ENCODE measurements around the gene STK16. TPM values are rescaled to one million over a fixed set of nuclear protein-coding genes. Genes with fewer than 3 reads are reported as not detected.

The STK16 gene
- total and polyA plus RNA-seq, 2 of the 13 experiments (the other 11 are each of a cell fraction or from before 2014, with no cell fraction given) = 28.0 to 50.9 TPM

DNA sequence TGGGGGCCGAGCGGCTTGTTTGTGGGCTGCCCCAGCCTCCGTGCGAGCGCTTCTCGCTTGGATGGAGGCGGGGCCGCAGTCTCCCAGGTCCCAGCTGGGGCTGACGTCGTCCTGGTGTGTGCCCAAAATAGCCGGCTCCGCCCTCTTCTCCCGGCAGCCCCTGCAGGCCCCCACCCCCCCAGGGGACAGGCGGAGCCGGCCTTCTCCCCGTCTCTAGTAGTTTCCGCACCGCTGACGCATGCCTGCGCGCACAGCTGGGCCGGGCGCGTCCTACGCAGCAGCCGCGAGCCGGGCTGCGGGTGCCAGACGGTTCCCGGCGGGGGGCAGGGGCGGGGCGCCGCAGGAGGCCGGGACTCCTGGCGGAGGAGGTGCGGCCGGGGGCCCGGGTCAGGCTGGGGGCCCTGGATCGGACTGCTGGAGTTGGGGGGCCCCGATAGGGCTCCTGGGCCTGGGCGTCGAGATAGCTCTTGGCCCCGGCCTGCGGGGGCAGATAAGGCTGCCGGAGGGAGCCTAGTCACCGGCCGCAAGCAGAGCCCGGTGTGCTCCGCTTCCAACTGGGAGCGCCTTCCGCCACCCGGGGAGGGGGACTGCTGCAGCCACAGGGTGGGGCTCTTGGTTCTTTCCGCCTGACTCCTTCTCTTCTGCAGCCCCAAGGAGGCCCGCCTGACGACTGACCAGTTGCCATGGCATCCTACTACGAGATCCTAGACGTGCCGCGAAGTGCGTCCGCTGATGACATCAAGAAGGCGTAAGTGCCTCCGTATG lies 34.1 kb downstream of the STK16 start, which contains the start of gene DNAJB2 (continued):
- TF ChIP-seq ZHX2 (IDR thresholded peaks at IDR 0.05; ENCODE audit: low read depth) (0 out of 2 replicates have a peak, but pooled peaks have one; percentile 48), ZHX2 (CRISPR knock-in tag; IDR thresholded peaks at IDR 0.05; ENCODE audit: borderline replicate concordance) (peak; percentile 26; the same call in 1 of the 2 replicates), GLMP (CRISPR knock-in tag; IDR thresholded peaks at IDR 0.05; ENCODE audit: borderline replicate concordance) (no peak), FOXP4 (CRISPR knock-in tag; IDR thresholded peaks at IDR 0.05) (peak; percentile 63), ZNF558 (CRISPR knock-in tag; IDR thresholded peaks at IDR 0.05; ENCODE audit: borderline replicate concordance) (peak; percentile 97; the same call in 1 of the 2 replicates), ZNF782 (CRISPR knock-in tag; IDR thresholded peaks at IDR 0.05; ENCODE audit: borderline replicate concordance) (no peak), MXI1 (IDR thresholded peaks at IDR 0.05; ENCODE audit: borderline replicate concordance, low read depth, low read length) (peak; percentile 95; the same call in 2 of the 3 replicates)
- TF ChIP-seq, protein P1, sequence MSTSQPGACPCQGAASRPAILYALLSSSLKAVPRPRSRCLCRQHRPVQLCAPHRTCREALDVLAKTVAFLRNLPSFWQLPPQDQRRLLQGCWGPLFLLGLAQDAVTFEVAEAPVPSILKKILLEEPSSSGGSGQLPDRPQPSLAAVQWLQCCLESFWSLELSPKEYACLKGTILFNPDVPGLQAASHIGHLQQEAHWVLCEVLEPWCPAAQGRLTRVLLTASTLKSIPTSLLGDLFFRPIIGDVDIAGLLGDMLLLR (CRISPR knock-in tag; IDR thresholded peaks at IDR 0.05) = peak; percentile 55; the same call in 1 of the 2 replicates
